Measurements from ENCODE around the gene INPP4A.

The INPP4A gene

GRCh38 chr2:98541906-98542305 lies 97.2 kb downstream of the INPP4A start:
- Histone ChIP-seq H3K9ac (ENCODE audit: low read length) (no peak overlapping the region), H3K36me3 (replicated peaks; ENCODE audit: low read depth, low read length) (peaks cover 11% of the 10 kb centered on the region)

DNA sequence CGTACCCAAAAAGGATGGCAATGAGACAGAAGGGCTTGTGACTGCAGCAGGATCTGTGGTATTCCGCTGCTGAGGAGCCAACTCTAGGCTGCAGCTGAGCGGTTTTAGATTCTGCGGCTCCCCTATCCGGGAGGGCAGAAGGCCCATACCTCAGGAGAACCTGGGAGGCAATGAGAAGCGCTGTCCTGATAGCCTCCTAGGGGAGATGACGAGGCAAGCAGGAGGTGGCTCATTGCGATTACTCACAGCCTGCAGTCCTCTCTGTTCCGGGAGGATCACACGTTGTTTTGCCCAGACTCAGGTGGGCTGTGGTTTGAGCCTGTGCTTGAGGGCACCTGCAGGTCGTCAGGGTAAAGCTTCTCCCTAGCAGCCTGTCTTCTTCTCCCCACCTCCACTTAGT lies 98.6 kb downstream of the INPP4A start:
- Histone ChIP-seq H3K9me3 (ENCODE audit: insufficient read depth, low read length) (no peaks in the 10 kb centered on the region), H4K20me1 (ENCODE audit: insufficient read depth, low read length) (no peaks in the 10 kb centered on the region; the same call in 1 of the 2 replicates), H3K36me3 (replicated peaks; ENCODE audit: low read depth, low read length) (peaks cover 13% of the 10 kb centered on the region), H3K79me2 (ENCODE audit: low read length) (no peaks in the 10 kb centered on the region), H2AFZ (ENCODE audit: low read depth, low read length) (no peak overlapping the region), H3K4me3 (ENCODE audit: low read length) (no peak overlapping the region), H3K27me3 (ENCODE audit: low read depth, low read length) (no peaks in the 10 kb centered on the region), H3K4me1 (ENCODE audit: low read length) (peaks cover 19% of the 10 kb centered on the region), H3K4me2 (ENCODE audit: low read length) (no peak overlapping the region), H3K27ac (ENCODE audit: low read length) (no peak overlapping the region), H3K9ac (ENCODE audit: low read length) (no peak overlapping the region)
- TF ChIP-seq CTCF (IDR thresholded peaks at IDR 0.05; ENCODE audit: low read depth, low read length): no peak
- no peak for TF ChIP-seq EZH2phosphoT487 (IDR thresholded peaks at IDR 0.05; ENCODE audit: low read depth)

More at GRCh38 chr2:98541906-98542305, 97.2 kb downstream of the INPP4A start:
- TF ChIP-seq EZH2phosphoT487 (IDR thresholded peaks at IDR 0.05; ENCODE audit: low read depth) (no peak), CTCF (IDR thresholded peaks at IDR 0.05; ENCODE audit: low read depth, low read length) (no peak)
- Histone ChIP-seq H3K27me3 (ENCODE audit: low read depth, low read length) (no peaks in the 10 kb centered on the region), H3K79me2 (ENCODE audit: low read length) (no peaks in the 10 kb centered on the region), H3K27ac (ENCODE audit: low read length) (no peak overlapping the region), H3K9me3 (ENCODE audit: insufficient read depth, low read length) (no peaks in the 10 kb centered on the region), H2AFZ (ENCODE audit: low read depth, low read length) (no peak overlapping the region), H3K4me2 (ENCODE audit: low read length) (no peak overlapping the region), H3K4me1 (ENCODE audit: low read length) (peaks cover 6% of the 10 kb centered on the region), H3K4me3 (ENCODE audit: low read length) (no peak overlapping the region), H4K20me1 (ENCODE audit: insufficient read depth, low read length) (no peaks in the 10 kb centered on the region; the same call in 1 of the 2 replicates)

- no peak overlapping the region for H3K4me2 ChIP-seq (ENCODE audit: low read length)
Measured at GRCh38 chr2:98543842-98544241, 99.2 kb downstream of the INPP4A start.

GRCh38 chr2:98545591-98545990 lies 100.9 kb downstream of the INPP4A start:
- H3K36me3 ChIP-seq (replicated peaks; ENCODE audit: low read depth, low read length): peaks cover 13% of the 10 kb centered on the region
- no peak overlapping the region for H3K4me2 ChIP-seq (ENCODE audit: low read length)
- H3K27ac ChIP-seq (ENCODE audit: low read length): no peak overlapping the region
- TF ChIP-seq CTCF (IDR thresholded peaks at IDR 0.05; ENCODE audit: low read depth, low read length) (no peak), EZH2phosphoT487 (IDR thresholded peaks at IDR 0.05; ENCODE audit: low read depth) (no peak)
- H3K9me3 ChIP-seq (ENCODE audit: insufficient read depth, low read length): no peaks in the 10 kb centered on the region
- no peak overlapping the region for H3K9ac ChIP-seq (ENCODE audit: low read length)
- H3K4me1 ChIP-seq (ENCODE audit: low read length): peaks cover 42% of the 10 kb centered on the region
- no peak overlapping the region for H3K4me3 ChIP-seq (ENCODE audit: low read length)
- H4K20me1 ChIP-seq (ENCODE audit: insufficient read depth, low read length): no peaks in the 10 kb centered on the region; the same call in none of the 2 replicates
- no peaks in the 10 kb centered on the region for H3K27me3 ChIP-seq (ENCODE audit: low read depth, low read length)
- H3K79me2 ChIP-seq (ENCODE audit: low read length): no peaks in the 10 kb centered on the region
- H2AFZ ChIP-seq (ENCODE audit: low read depth, low read length): no peak overlapping the region

More at GRCh38 chr2:98543842-98544241, 99.2 kb downstream of the INPP4A start:
- no peaks in the 10 kb centered on the region for H3K27me3 ChIP-seq (ENCODE audit: low read depth, low read length)
- no peak overlapping the region for H2AFZ ChIP-seq (ENCODE audit: low read depth, low read length)
- no peak overlapping the region for H3K4me3 ChIP-seq (ENCODE audit: low read length)
- H3K9ac ChIP-seq (ENCODE audit: low read length): no peak overlapping the region
- TF ChIP-seq CTCF (IDR thresholded peaks at IDR 0.05; ENCODE audit: low read depth, low read length): no peak
- TF ChIP-seq EZH2phosphoT487 (IDR thresholded peaks at IDR 0.05; ENCODE audit: low read depth): no peak
- H3K9me3 ChIP-seq (ENCODE audit: insufficient read depth, low read length): no peaks in the 10 kb centered on the region
- H4K20me1 ChIP-seq (ENCODE audit: insufficient read depth, low read length): no peaks in the 10 kb centered on the region; the same call in 1 of the 2 replicates
- H3K27ac ChIP-seq (ENCODE audit: low read length): no peak overlapping the region
- no peaks in the 10 kb centered on the region for H3K79me2 ChIP-seq (ENCODE audit: low read length)
- peaks cover 25% of the 10 kb centered on the region for H3K4me1 ChIP-seq (ENCODE audit: low read length)
- H3K36me3 ChIP-seq (replicated peaks; ENCODE audit: low read depth, low read length): peaks cover 13% of the 10 kb centered on the region

Data from OCI-LY3 (cell line).